Osteoblast (primary cell): Measurements from ENCODE around the gene CIAO3. TPM values are rescaled to one million over a fixed set of nuclear protein-coding genes. Genes with fewer than 3 reads are reported as not detected.

Source experiments
- DNase-seq: peaks from one replicate; pipeline ENCODE4 v3.0.0; 2011; ENCODE audit warnings: low spot score, mixed read lengths; ENCODE audit not compliant: insufficient read length; ENCODE audit errors: missing footprints
- H2AFZ ChIP-seq: 2 replicates; pipeline ENCODE4 v1.6.0; 2011; ENCODE audit warnings: mild to moderate bottlenecking, low read length
- H3K27ac ChIP-seq: 2 replicates; pipeline ENCODE4 v1.5.1; 2011; ENCODE audit warnings: mild to moderate bottlenecking, low read depth, low read length, moderate library complexity
- H3K27me3 ChIP-seq: 2 replicates; pipeline ENCODE4 v1.6.0; 2012; ENCODE audit warnings: mild to moderate bottlenecking, control low read depth, inconsistent platforms, low read length, moderate library complexity; ENCODE audit not compliant: insufficient read depth
- H3K36me3 ChIP-seq: 2 replicates; pipeline ENCODE4 v1.5.1; 2011; ENCODE audit warnings: mild to moderate bottlenecking, low read length, control low read depth, moderate library complexity; ENCODE audit not compliant: insufficient read depth
- H3K4me1 ChIP-seq: 2 replicates; pipeline ENCODE4 v1.5.1; 2011; ENCODE audit warnings: mild to moderate bottlenecking, low read length, control low read depth, moderate library complexity; ENCODE audit not compliant: insufficient read depth
- H3K4me2 ChIP-seq: 2 replicates; pipeline ENCODE4 v1.6.0; 2011; ENCODE audit warnings: mild to moderate bottlenecking, low read length; ENCODE audit not compliant: insufficient read depth
- H3K4me3 ChIP-seq: fragments of 200-600 bp; sonication (generic); 3 replicates; pipeline ENCODE4 v1.5.1; 2012; ENCODE audit warnings: mild to moderate bottlenecking, low read length, inconsistent platforms; ENCODE audit not compliant: insufficient read depth
- H3K79me2 ChIP-seq: 2 replicates; pipeline ENCODE4 v1.6.0; 2012; ENCODE audit warnings: mild to moderate bottlenecking, low read length, control low read depth, inconsistent platforms; ENCODE audit not compliant: insufficient read depth
- H3K9me3 ChIP-seq: 2 replicates; pipeline ENCODE4 v1.5.1; 2011; ENCODE audit warnings: low read depth, low read length, control low read depth
- H4K20me1 ChIP-seq: 2 replicates; pipeline ENCODE4 v1.6.0; 2012; ENCODE audit warnings: mild to moderate bottlenecking, low read length, control low read depth; ENCODE audit not compliant: insufficient read depth
- CTCF ChIP-seq: IDR thresholded peaks from 2 replicates; pipeline ENCODE4 v1.5.1; 2011; ENCODE audit warnings: mild to moderate bottlenecking, low read depth, low read length, moderate library complexity; ENCODE audit errors: extremely low read depth
- total RNA-seq: library from RNA; depleted of rRNA; stranded (reverse); fragments of >200 nt; gene quantifications from 2 replicates; pipeline ENCODE4 v1.2.3, GENCODE V29; 2012

CIAO3 gene
- total RNA-seq, 1 donor, result 32.2 TPM

GRCh38 chr16:717450-718245 is 23.1 kb downstream of the CIAO3 start:
- Histone ChIP-seq H3K4me2 (no peak overlapping the region), H3K27me3 (no peaks in the 10 kb centered on the region), H3K36me3 (no peaks in the 10 kb centered on the region), H4K20me1 (peaks cover 8% of the 10 kb centered on the region), H3K9me3 (no peaks in the 10 kb centered on the region), H2AFZ (no peak overlapping the region), H3K27ac (no peak overlapping the region), H3K4me3 (no peak overlapping the region), H3K4me1 (peaks cover 23% of the 10 kb centered on the region), H3K79me2 (peaks cover 6% of the 10 kb centered on the region)
- no peak for DNase-seq
- TF ChIP-seq CTCF, result no peak

- Histone ChIP-seq H3K9me3 (no peaks in the 10 kb centered on the region), H3K27ac (no peak overlapping the region), H3K36me3 (no peaks in the 10 kb centered on the region), H3K79me2 (peaks cover 6% of the 10 kb centered on the region), H3K4me1 (peaks cover 23% of the 10 kb centered on the region), H3K4me3 (no peak overlapping the region), H2AFZ (no peak overlapping the region), H3K4me2 (peak overlapping the region; percentile 80), H4K20me1 (peaks cover 7% of the 10 kb centered on the region), H3K27me3 (no peaks in the 10 kb centered on the region)
- TF ChIP-seq CTCF, result no peak
- no peak for DNase-seq
Measured at GRCh38 chr16:716768-717325, 23.9 kb downstream of the CIAO3 start.

GRCh38 chr16:716200-716568 is 24.6 kb downstream of the CIAO3 start:
- peaks cover 20% of the 10 kb centered on the region for H3K4me1 ChIP-seq
- H3K9me3 ChIP-seq, result no peaks in the 10 kb centered on the region
- peak; percentile 98 for DNase-seq
- TF ChIP-seq CTCF, result no peak
- no peaks in the 10 kb centered on the region for H3K36me3 ChIP-seq
- peak overlapping the region; percentile 80 for H3K4me2 ChIP-seq
- no peaks in the 10 kb centered on the region for H3K27me3 ChIP-seq
- H3K79me2 ChIP-seq, result peaks cover 6% of the 10 kb centered on the region
- H4K20me1 ChIP-seq, result peaks cover 5% of the 10 kb centered on the region
- peak overlapping the region; percentile 72 for H2AFZ ChIP-seq
- peak overlapping the region; percentile 73 for H3K4me3 ChIP-seq
- no peak overlapping the region for H3K27ac ChIP-seq

GRCh38 chr16:715477-716199 is 25.2 kb downstream of the CIAO3 start:
- Histone ChIP-seq H3K9me3 (no peaks in the 10 kb centered on the region), H4K20me1 (peaks cover 5% of the 10 kb centered on the region), H3K4me3 (peak overlapping the region; percentile 73), H3K27ac (no peak overlapping the region), H3K36me3 (no peaks in the 10 kb centered on the region), H3K79me2 (peaks cover 6% of the 10 kb centered on the region), H3K4me1 (peaks cover 20% of the 10 kb centered on the region), H3K27me3 (peaks cover 3% of the 10 kb centered on the region), H3K4me2 (peak overlapping the region; percentile 80), H2AFZ (peak overlapping the region; percentile 72)
- DNase-seq, result peak; percentile 94
- TF ChIP-seq CTCF, result no peak
